GM23248 (cell line): ENCODE results near the gene POFUT1.

Experiments
- EZH2 ChIP-seq: fragments of 200-600 bp; sonication (generic); IDR thresholded peaks from 2 replicates; pipeline ENCODE4 v1.6.1; 2018; ENCODE audit warnings: antibody characterized with exemption, mild to moderate bottlenecking; ENCODE audit not compliant: insufficient read depth, poor library complexity, severe bottlenecking
- EZH2phosphoT487 ChIP-seq: fragments of 200-600 bp; sonication (generic); IDR thresholded peaks from 2 replicates; pipeline ENCODE4 v1.6.1; 2018; ENCODE audit warnings: antibody characterized with exemption, moderate library complexity, mild to moderate bottlenecking, low read depth; ENCODE audit not compliant: insufficient read depth

DNA sequence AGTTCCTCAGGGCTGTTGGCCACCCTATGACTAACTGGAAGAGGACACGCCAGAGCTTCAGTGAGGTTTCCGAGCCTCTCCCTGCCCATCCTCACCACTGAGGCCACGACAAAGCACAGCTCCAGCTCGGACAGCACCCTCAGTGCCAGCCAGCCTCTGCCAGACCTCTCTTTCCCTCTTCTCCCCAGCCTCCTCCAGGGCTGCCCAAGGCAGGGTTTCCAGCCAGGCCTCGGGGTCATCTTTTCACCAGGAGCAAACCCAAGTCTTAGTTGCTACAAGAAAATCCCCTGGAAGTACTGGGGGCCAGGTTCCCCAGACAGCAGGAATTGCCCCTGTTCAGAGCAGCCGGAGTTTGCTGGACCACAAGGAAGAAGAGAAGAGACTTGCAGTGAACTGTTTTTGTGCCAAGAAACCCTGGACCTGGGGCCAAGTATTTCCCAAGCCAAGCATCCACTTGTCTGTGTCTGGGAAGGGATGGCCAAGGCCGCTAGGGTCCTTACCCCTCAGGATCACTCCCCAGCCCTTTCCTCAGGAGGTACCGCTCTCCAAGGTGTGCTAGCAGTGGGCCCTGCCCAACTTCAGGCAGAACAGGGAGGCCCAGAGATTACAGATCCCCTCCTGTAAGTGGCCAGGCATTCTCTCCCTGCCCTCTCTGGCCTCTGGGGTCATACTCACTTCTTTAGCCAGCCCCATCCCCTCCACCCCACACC is 41.7 kb upstream of the POFUT1 start:
- TF ChIP-seq EZH2 (no peak), EZH2phosphoT487 (no peak)
